ENCODE results near the gene VPS37B.

The VPS37B gene

GRCh38 chr12:122820138-122820537 lies 75.8 kb downstream of the VPS37B start:
- no peak for DNase-seq (ENCODE audit: low read depth)
- no peak for TF ChIP-seq CTCF (IDR thresholded peaks at IDR 0.05; ENCODE audit: control insufficient read depth, extremely low read depth, insufficient read depth)
- H3K4me3 ChIP-seq (ENCODE audit: low read depth, low read length), result no peak overlapping the region

- H3K4me3 ChIP-seq (ENCODE audit: low read depth, low read length), result no peak overlapping the region
- DNase-seq (ENCODE audit: low read depth), result no peak
- TF ChIP-seq CTCF (IDR thresholded peaks at IDR 0.05; ENCODE audit: control insufficient read depth, extremely low read depth, insufficient read depth), result no peak
Observed at GRCh38 chr12:122819209-122819785, 76.6 kb downstream of the VPS37B start.

All from LNCaP clone FGC (cell line).